ENCODE results near the gene MAFG. TPM values are rescaled to one million over a fixed set of nuclear protein-coding genes. Genes with fewer than 3 reads are reported as not detected.

MAFG gene
- total and polyA plus RNA-seq, 2 experiments from 2014 or later: 17.2 to 33.4 TPM

- DNase-seq (ENCODE audit: low spot score): no peak
These were observed 24.1 kb downstream of the MAFG start for GRCh38 chr17:81903415-81903831.

More at GRCh38 chr17:81903415-81903831, 24.1 kb downstream of the MAFG start:
- Mint-ChIP-seq H3K27ac (no peak overlapping the region), H3K9me3 (no peaks in the 10 kb centered on the region), H3K27me3 (ENCODE audit: insufficient read depth, low read depth, poor library complexity) (peaks cover 17% of the 10 kb centered on the region), H3K36me3 (ENCODE audit: low read depth) (peaks cover 11% of the 10 kb centered on the region), H3K4me3 (no peak overlapping the region), H3K4me1 (peaks cover 3% of the 10 kb centered on the region; the same call in 2 of the 3 replicates)
- peaks cover 18% of the 10 kb centered on the region for H3K27me3 ChIP-seq (ENCODE audit: insufficient read depth)
- no peak overlapping the region for H3K4me3 ChIP-seq
- no peaks in the 10 kb centered on the region for H3K79me2 ChIP-seq (replicated peaks; ENCODE audit: insufficient read depth)
- no peaks in the 10 kb centered on the region for H3K9me2 ChIP-seq (ENCODE audit: insufficient read depth)
- H3F3A ChIP-seq (replicated peaks; ENCODE audit: low read depth): peaks cover 15% of the 10 kb centered on the region
- no peak overlapping the region for H3K4me2 ChIP-seq
- TF ChIP-seq EZH2phosphoT487 (IDR thresholded peaks at IDR 0.05; ENCODE audit: unreplicated experiment) (no peak), ETS1 (IDR thresholded peaks at IDR 0.05) (no peak), REST (IDR thresholded peaks at IDR 0.05; ENCODE audit: unreplicated experiment) (no peak), POLR2AphosphoS5 (IDR thresholded peaks at IDR 0.05; ENCODE audit: low read depth) (no peak), ZNF114 (CRISPR knock-in tag; IDR thresholded peaks at IDR 0.05) (no peak), STAT1 (IDR thresholded peaks at IDR 0.05; ENCODE audit: unreplicated experiment) (no peak), ZNF462 (CRISPR knock-in tag; IDR thresholded peaks at IDR 0.05) (no peak)
- no peaks in the 10 kb centered on the region for H4K20me1 ChIP-seq (replicated peaks; ENCODE audit: insufficient read depth)
- H3K36me3 ChIP-seq (ENCODE audit: insufficient read depth): peaks cover 5% of the 10 kb centered on the region; the same call in 1 of the 2 replicates
- no peaks in the 10 kb centered on the region; the same call in 1 of the 2 replicates for H3K4me1 ChIP-seq (ENCODE audit: insufficient read depth)
- no peak overlapping the region for H3K27ac ChIP-seq (ENCODE audit: low read depth)
- ATAC-seq: no peak
- H2AFZ ChIP-seq: no peak overlapping the region
